NT2/D1 (cell line): ENCODE results near the gene CCDC15.

Experiments
- DNase-seq: peaks from one replicate; pipeline ENCODE4 v3.0.0-alpha.2; 2011; ENCODE audit warnings: low read depth, low spot score
- H3K27me3 ChIP-seq: 2 replicates; pipeline ENCODE4 v1.6.0; 2011; ENCODE audit warnings: mild to moderate bottlenecking; ENCODE audit not compliant: insufficient read length, insufficient read depth
- H3K36me3 ChIP-seq: 2 replicates; pipeline ENCODE4 v1.6.1; 2011; ENCODE audit warnings: mild to moderate bottlenecking, low read length, mixed read lengths; ENCODE audit not compliant: insufficient read depth, insufficient read length
- H3K4me1 ChIP-seq: 2 replicates; pipeline ENCODE4 v1.5.1; 2011; ENCODE audit not compliant: insufficient read depth, insufficient read length
- H3K4me3 ChIP-seq: 2 replicates; pipeline ENCODE4 v1.5.1; 2011; ENCODE audit warnings: low read depth; ENCODE audit not compliant: insufficient read length
- H3K9ac ChIP-seq: 2 replicates; pipeline ENCODE4 v1.6.0; 2011; ENCODE audit warnings: low read depth; ENCODE audit not compliant: insufficient read length
- H3K9me3 ChIP-seq: 2 replicates; pipeline ENCODE4 v1.5.1; 2011; ENCODE audit warnings: mild to moderate bottlenecking, low read length; ENCODE audit not compliant: insufficient read depth
- SUZ12 ChIP-seq: IDR thresholded peaks from 2 replicates; pipeline ENCODE4 v1.6.1; 2011; ENCODE audit not compliant: insufficient read length, insufficient read depth; ENCODE audit errors: extremely low read depth
- YY1 ChIP-seq: IDR thresholded peaks from 2 replicates; pipeline ENCODE4 v1.6.1; 2011; ENCODE audit not compliant: insufficient read length, insufficient read depth
- ZNF274 ChIP-seq: IDR thresholded peaks from 2 replicates; pipeline ENCODE4 v1.6.1; 2011; ENCODE audit warnings: mild to moderate bottlenecking, low read depth, low read length

Gene CCDC15

GRCh38 chr11:125079878-125080530 is 126.0 kb downstream of the CCDC15 start:
- H3K4me3 ChIP-seq, result no peak overlapping the region
- no peak overlapping the region for H3K9ac ChIP-seq
- TF ChIP-seq SUZ12 (no peak), ZNF274 (no peak), YY1 (no peak)
- no peaks in the 10 kb centered on the region for H3K9me3 ChIP-seq
- no peaks in the 10 kb centered on the region for H3K36me3 ChIP-seq
- DNase-seq, result no peak
- peaks cover 12% of the 10 kb centered on the region for H3K4me1 ChIP-seq
- H3K27me3 ChIP-seq, result no peaks in the 10 kb centered on the region

GRCh38 chr11:125080531-125080911 is 126.5 kb downstream of the CCDC15 start:
- no peak for DNase-seq
- TF ChIP-seq SUZ12 (no peak), YY1 (no peak), ZNF274 (no peak)
- Histone ChIP-seq H3K36me3 (no peaks in the 10 kb centered on the region), H3K9ac (no peak overlapping the region), H3K9me3 (no peaks in the 10 kb centered on the region), H3K4me1 (peaks cover 12% of the 10 kb centered on the region), H3K4me3 (no peak overlapping the region), H3K27me3 (no peaks in the 10 kb centered on the region)

DNA sequence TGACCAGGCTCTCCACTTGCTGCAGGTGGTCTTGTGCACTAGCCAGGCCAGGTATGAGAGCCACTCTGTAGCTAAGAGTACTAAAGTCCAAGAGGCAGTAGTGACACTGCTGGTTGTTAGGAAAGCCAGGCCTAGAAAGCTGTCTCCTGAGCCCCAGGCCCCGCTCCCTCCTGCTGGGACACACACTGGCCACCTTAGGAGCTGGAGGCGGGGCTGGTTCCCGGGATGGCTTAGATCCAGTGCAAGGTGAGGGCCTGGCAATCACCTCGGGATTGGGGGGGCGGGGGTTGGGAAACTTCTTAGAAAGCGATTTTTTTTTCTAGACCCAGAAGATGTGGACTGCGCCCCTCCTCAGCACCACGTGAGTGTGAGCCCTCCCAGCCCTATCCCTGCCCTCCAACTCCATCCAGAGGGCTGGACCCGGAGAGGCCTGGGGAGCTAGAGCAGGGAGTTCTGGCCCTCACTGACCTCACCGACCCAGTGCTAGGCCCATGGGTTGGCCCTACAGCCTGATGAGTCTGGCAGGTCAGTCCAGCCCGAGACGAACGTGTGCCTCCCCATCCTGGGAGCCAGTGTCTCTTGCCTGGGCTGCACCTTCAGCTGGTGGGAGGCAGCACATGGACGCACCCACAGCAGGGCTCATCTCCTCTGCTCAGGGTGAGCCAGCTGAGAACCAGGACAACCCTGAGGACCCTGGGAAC is 127.2 kb downstream of the CCDC15 start:
- TF ChIP-seq SUZ12 (no peak), ZNF274 (no peak), YY1 (no peak)
- Histone ChIP-seq H3K4me1 (peaks cover 9% of the 10 kb centered on the region), H3K36me3 (no peaks in the 10 kb centered on the region), H3K27me3 (no peaks in the 10 kb centered on the region), H3K9me3 (no peaks in the 10 kb centered on the region), H3K4me3 (no peak overlapping the region), H3K9ac (no peak overlapping the region)
- DNase-seq, result no peak

DNA sequence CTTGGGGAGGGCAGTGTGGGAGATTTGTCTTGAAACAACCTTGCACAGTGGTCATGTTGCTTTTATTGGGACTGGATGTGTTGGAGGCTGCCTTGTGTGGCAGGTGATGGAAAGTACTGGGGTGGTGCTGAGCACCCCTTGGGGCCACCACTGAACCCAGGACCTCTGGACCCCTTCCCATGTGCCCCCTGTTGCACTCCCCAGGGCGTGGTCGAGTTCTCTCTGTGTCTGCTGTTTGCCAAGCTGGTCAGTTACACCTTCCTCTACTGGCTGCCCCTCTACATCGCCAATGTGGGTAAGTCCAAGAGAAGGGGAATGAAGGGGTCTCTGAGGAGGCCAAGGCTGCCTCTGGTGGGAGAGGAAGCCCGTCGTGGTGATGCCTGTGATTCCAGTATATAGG is 128.0 kb downstream of the CCDC15 start:
- no peak for TF ChIP-seq SUZ12
- no peaks in the 10 kb centered on the region for H3K27me3 ChIP-seq
- H3K4me3 ChIP-seq, result no peak overlapping the region
- no peaks in the 10 kb centered on the region for H3K9me3 ChIP-seq
- DNase-seq, result no peak
- H3K4me1 ChIP-seq, result peaks cover 13% of the 10 kb centered on the region
- no peak overlapping the region for H3K9ac ChIP-seq
- H3K36me3 ChIP-seq, result no peaks in the 10 kb centered on the region

- Histone ChIP-seq H3K9me3 (no peaks in the 10 kb centered on the region), H3K36me3 (no peaks in the 10 kb centered on the region), H3K9ac (no peak overlapping the region), H3K27me3 (no peaks in the 10 kb centered on the region), H3K4me3 (no peak overlapping the region), H3K4me1 (peaks cover 14% of the 10 kb centered on the region)
- DNase-seq, result no peak
- no peak for TF ChIP-seq YY1
- no peak for TF ChIP-seq ZNF274
- no peak for TF ChIP-seq SUZ12
These were observed 128.8 kb downstream of the CCDC15 start for GRCh38 chr11:125082611-125083311.

DNA sequence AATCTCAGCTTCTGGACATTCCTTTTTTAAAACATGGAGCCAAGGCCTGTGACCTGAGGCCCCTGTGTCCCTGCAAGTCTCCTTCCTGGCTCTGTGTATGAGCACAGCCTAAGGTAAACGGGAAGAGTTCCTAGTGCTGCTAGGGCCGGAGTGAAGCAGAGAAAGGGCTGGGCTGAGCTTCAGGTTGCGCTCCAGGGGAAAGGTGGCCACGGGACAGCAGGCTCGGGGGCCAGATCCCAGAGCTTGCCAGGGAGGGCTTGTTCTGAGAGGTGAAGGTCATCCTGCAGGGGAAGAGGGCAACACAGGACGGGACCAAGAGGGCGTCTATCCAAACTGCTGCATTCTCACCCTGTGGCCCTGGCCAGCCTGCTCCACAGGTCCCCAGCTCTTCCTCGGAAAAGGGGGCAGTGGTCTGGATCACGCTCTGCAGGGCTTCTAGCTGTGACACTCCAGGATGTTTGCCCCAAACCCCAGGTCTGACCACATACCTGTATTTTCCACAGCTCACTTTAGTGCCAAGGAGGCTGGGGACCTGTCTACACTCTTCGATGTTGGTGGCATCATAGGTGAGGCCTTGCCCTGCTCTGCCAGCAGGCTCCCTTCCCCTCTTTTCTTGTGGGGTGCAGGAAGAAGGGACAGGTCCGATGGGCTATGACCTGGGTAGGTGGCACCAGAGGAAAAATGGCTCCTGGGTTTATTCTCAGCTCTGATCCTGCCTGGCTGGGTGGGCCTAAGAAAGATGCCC is 129.5 kb downstream of the CCDC15 start:
- TF ChIP-seq SUZ12, result no peak
- TF ChIP-seq ZNF274, result no peak
- no peak overlapping the region for H3K9ac ChIP-seq
- no peaks in the 10 kb centered on the region for H3K36me3 ChIP-seq

GRCh38 chr11:125084057-125084416 is 130.0 kb downstream of the CCDC15 start:
- no peak overlapping the region for H3K4me3 ChIP-seq
- H3K27me3 ChIP-seq, result no peaks in the 10 kb centered on the region
- no peaks in the 10 kb centered on the region for H3K9me3 ChIP-seq
- H3K9ac ChIP-seq, result no peak overlapping the region
- no peaks in the 10 kb centered on the region for H3K36me3 ChIP-seq
- TF ChIP-seq YY1, result no peak
- no peak for TF ChIP-seq SUZ12
- no peak for TF ChIP-seq ZNF274
- no peak for DNase-seq
- H3K4me1 ChIP-seq, result peaks cover 14% of the 10 kb centered on the region

More for the DNA sequence above, 129.5 kb downstream of the CCDC15 start:
- no peaks in the 10 kb centered on the region for H3K27me3 ChIP-seq
- peaks cover 14% of the 10 kb centered on the region for H3K4me1 ChIP-seq
- no peak overlapping the region for H3K4me3 ChIP-seq
- DNase-seq, result no peak
- no peaks in the 10 kb centered on the region for H3K9me3 ChIP-seq
